GM20000 (cell line): ENCODE data around the gene ABCF2.

Source experiments
- DNase-seq: peaks from one replicate; pipeline ENCODE4 v3.0.0; 2012; ENCODE audit warnings: low spot score
- TF ChIP-seq, protein P1 (sequence below): IDR thresholded peaks from 2 replicates; pipeline ENCODE4 v1.5.1; 2012; ENCODE audit warnings: mild to moderate bottlenecking, control low read depth; ENCODE audit errors: extremely low read depth, missing control alignments

ABCF2 gene

DNA sequence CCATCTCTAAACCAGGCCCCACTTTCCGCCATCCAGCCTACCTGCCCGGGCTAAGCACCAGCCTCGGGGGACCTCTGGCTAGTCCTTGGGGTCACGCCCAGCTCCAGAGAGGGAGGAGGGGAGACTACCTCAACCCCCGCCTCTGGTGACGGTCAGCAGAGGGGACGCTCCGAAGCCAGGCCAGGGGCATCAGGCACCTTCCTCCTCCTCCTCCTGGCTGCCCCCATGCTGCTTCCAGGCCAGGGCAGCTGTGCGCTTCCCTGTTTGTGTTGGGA, 25.5 kb upstream of the ABCF2 start:
- no peak for DNase-seq
- TF ChIP-seq, protein P1, sequence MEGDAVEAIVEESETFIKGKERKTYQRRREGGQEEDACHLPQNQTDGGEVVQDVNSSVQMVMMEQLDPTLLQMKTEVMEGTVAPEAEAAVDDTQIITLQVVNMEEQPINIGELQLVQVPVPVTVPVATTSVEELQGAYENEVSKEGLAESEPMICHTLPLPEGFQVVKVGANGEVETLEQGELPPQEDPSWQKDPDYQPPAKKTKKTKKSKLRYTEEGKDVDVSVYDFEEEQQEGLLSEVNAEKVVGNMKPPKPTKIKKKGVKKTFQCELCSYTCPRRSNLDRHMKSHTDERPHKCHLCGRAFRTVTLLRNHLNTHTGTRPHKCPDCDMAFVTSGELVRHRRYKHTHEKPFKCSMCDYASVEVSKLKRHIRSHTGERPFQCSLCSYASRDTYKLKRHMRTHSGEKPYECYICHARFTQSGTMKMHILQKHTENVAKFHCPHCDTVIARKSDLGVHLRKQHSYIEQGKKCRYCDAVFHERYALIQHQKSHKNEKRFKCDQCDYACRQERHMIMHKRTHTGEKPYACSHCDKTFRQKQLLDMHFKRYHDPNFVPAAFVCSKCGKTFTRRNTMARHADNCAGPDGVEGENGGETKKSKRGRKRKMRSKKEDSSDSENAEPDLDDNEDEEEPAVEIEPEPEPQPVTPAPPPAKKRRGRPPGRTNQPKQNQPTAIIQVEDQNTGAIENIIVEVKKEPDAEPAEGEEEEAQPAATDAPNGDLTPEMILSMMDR: no peak

DNA sequence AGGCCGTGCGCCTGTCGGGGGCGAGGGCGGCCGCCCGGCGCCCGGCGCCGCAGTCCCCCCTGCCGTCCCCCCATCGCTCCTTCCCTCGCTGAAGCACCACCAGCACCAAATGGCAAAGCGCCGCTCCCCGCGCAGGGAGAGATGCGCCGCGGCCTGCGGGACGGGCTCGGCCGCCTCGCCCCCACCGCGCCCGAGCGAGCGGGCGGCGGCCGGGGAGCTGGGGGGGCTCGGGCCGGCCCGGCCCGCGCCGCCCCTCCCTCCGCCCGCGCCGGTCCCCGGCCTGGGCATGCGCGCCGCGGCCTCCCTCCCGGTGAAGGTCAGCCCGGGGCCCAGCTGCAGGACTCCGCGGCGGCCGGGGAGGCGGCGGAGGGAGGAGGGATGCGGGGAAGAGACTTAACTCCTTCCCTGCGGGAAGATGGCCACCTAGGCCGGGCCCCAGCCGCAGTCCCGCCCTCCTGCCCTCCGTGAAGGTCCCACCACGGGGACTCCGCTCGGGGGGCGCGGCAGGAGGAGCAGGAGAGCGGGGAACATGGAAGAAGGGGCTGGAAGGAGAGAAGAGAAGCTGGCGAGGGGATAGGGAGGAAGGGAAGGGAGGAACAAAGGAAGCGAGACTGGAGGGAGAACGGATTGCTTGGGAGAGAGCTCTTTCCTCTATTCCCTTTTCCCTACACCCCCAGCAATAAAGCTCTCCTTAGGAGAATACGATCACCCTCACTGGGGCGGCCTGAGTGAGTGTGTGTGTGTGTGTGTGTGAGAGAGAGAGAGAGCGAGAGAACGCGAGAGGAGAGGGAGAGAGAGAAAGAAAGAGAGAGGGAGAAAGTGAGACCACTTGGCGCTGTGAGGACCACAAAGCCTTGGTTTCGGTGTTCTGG, 24.9 kb upstream of the ABCF2 start:
- peak; percentile 62 for DNase-seq
- TF ChIP-seq, protein P1: no peak

DNA sequence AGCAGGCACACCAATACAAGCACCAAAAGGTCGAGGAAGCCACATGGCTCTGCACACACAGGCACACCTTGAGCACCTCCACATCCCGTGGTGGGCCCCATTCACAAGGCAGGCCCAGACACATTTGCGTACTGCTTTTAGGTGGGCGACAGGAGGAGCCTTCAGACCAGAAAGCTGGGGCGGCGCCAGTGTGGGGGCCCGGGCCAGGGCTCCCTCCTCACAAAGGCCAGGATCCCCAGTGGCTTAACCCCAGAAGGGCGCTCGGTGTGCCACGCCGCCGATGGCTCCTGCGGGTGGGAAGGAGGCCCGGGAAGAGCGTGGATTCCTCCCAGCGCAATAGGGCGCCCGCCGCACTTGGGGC, 24.3 kb upstream of the ABCF2 start:
- peak; percentile 49 for DNase-seq
- TF ChIP-seq, protein P1: no peak

DNA sequence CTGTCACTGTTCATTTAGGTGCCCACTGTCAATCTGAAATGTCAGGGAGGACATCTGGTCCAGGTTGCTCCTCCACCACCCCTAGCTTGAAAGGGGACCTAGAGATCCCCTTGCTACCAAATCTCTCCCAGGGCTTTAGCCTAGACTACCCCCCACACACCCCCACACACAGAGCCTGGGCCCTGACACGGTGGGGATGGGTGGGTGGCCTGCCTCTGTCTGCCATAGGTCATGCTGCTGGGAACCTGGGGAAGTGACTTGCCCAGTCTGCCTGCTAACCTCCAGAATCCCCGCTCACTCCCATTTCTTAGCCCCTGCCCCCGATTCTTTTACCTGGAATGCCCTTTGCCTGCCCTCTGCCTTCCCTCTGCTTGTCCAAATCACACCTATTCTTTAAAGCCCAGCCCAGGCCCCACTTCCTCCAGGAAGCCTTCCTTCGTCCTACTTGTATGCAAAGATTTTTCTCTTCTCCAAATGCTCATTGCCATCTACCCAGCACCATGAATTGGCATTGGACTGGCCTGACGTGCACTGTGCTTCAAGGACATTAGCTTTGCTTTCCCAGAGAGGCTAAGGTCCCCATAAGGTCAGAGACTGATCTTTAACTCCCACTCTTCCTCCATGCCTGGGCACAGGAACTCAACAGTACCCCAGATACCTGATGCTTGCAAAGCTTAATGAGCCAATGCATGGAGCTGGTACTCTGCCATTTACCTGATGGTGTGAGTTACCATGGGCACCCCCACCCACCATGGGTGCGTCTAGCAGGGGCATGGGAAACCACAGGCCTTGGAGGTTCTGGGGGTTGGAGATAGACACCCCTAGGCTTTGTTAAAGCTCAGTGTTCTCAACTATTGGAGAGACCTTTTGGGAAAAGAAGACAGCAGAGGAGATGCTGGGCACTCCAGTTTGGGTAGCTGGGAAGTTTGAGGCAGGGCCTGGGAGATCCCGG, 23.5 kb upstream of the ABCF2 start:
- TF ChIP-seq, protein P1: no peak
- no peak for DNase-seq

DNA sequence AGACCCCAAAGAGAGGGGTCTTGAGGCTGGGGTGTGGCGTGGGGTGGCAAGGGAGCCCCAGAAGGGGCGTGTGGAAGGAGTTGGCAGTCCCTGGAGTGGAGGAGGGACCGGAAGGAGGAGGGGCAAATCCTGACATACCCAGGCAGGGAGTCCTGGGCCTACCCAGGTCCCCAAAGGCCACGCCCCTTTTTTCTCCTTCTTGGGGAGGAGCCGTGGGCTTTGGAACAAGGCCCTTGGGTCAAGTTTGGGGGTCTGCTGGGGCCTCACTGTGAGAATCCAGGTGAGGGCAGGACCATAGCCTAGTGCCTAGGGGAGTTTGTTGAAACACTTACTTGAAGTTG, 22.7 kb upstream of the ABCF2 start:
- no peak for DNase-seq
- TF ChIP-seq, protein P1: no peak

DNA sequence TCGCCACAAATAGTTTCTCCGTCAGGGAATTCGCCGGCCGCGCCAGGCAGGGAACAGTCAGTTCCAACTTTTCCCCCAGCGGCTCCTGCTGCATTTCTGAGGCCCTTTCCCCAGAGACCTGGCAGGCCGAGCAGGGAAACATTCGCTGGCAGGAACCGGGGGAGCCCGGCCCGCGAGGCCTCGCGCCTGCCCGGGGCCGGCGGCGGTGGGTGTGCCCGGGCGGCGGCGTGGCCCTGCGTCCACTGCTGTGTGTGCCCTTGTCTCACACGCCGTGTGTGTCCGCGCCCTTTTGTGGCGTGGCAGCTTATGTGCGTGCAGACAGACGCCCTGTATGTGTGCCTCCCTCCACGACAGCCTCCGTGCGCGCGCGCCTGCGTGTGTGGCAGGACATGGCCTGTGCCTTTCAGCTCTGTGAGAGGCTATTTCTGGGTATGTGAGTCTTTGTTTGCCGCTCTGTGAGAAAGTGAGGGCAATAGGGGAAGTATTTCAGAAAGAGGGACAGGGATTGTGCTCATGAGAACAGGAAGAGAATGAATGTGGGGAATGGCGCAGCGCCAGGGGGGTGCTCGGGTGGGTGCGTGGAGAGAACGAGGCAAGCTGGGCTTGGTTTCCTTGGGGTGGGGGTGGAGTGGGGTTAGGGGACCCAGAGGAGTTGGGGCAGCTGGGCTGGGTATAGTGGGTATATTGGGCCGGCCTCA, 22.2 kb upstream of the ABCF2 start:
- TF ChIP-seq, protein P1: no peak
- DNase-seq: peak; percentile 63
